Esophagus squamous epithelium (tissue), 5 donors: ENCODE measurements around the gene ZNF32. TPM values are rescaled to one million over a fixed set of nuclear protein-coding genes. Genes with fewer than 3 reads are reported as not detected.

Experiments
- DNase-seq: peaks from one replicate; lab custom pipeline; 2025; lab: John Stamatoyannopoulos, UW
- H3K27ac ChIP-seq, 4 donors: fragments of 200-600 bp; sonication (generic); one replicate each; pipeline ENCODE4 v1.5.1; 2016 to 2019; ENCODE audit warnings: mild to moderate bottlenecking in 1 of 4
- H3K27me3 ChIP-seq, 4 donors: fragments of 200-600 bp; sonication (generic); 1 replicate in 3 of 4; 2 replicates in 1 of 4; pipeline versions ENCODE4 v1.5.1 to v1.6.0; 2017 to 2021; ENCODE audit warnings: antibody characterized with exemption in 1 of 4
- H3K36me3 ChIP-seq, 3 donors: fragments of 200-600 bp; sonication (generic); one replicate each; pipeline ENCODE4 v1.5.1; 2016 to 2019
- H3K4me1 ChIP-seq, 3 donors: fragments of 200-600 bp; sonication (generic); one replicate each; pipeline ENCODE4 v1.5.1; 2017 to 2019
- H3K4me3 ChIP-seq, 4 donors: fragments of 200-600 bp; sonication (generic); 1 replicate in 3 of 4; 2 replicates in 1 of 4; pipeline ENCODE4 v1.5.1; 2016 to 2019; ENCODE audit warnings: mild to moderate bottlenecking in 2 of 4, moderate library complexity in 1 of 4
- H3K9me3 ChIP-seq, 3 donors: fragments of 200-600 bp; sonication (generic); one replicate each; pipeline ENCODE4 v1.5.1; 2016 to 2019
- CTCF ChIP-seq, 6 experiments: fragments of 450-650 bp in 4 of 6; fragments of 200-600 bp in 2 of 6; sonication (generic) in 2 of 6; IDR thresholded peaks; one replicate each; pipeline ENCODE4 v1.5.1; 2016 to 2019; ENCODE audit warnings: antibody characterized with exemption in 6 of 6, mild to moderate bottlenecking in 4 of 6, moderate library complexity in 4 of 6
- POLR2A ChIP-seq, 4 donors: fragments of 450-650 bp; IDR thresholded peaks; one replicate each; pipeline ENCODE4 v1.6.1; 2017; ENCODE audit warnings: antibody characterized with exemption in 4 of 4, mild to moderate bottlenecking in 4 of 4, moderate library complexity in 3 of 4
- WGBS, 2 donors: methylation state at CpG; one replicate each; pipeline ENCODE4 v1.1.5; 2018; 5-methylcytosine and 5-hydroxymethylcytosine counted together
- intact Hi-C: fragments of 100-400 bp; cut with DNase I; formaldehyde crosslinking; loops from one replicate; pipeline ENCODE4 v1.15.0; 2022
- total RNA-seq, 4 donors: library from RNA; depleted of rRNA; stranded (reverse); fragments of >200 nt; gene quantifications; one replicate each; pipeline ENCODE4 v1.1.0, GENCODE V29; 2016
- donor health status: DM: yes; HTN: yes; CAD: no.

The ZNF32 gene
- total RNA-seq, 4 donors from 2014 or later: 10.1 to 38.0 (median 19.3) TPM

GRCh38 chr10:43681721-43682120 lies 33.0 kb upstream of the ZNF32 start:
- Histone ChIP-seq H3K9me3 (no peaks in the 10 kb centered on the region), H3K4me3 (no peak overlapping the region), H3K27ac (no peak overlapping the region), H3K4me1 (peaks cover 0 to 27% (median 5%) of the 10 kb centered on the region in 3 donors), H3K27me3 (peaks cover 0 to 10% (median 0%) of the 10 kb centered on the region in 4 donors), H3K36me3 (no peaks in the 10 kb centered on the region)
- WGBS, 2 donors: 74 to 83% methylated on average over 5 to 6 of the region's 6 CpGs
- intact Hi-C loops: no loop called here
- DNase-seq: no peak
- TF ChIP-seq CTCF (IDR thresholded peaks at IDR 0.05): no peak

GRCh38 chr10:43681220-43681619 lies 32.5 kb upstream of the ZNF32 start:
- intact Hi-C loops: no loop called here

GRCh38 chr10:43680035-43680434 lies 31.4 kb upstream of the ZNF32 start:
- intact Hi-C loops: no loop called here
- 49 to 63% methylated on average over 3 to 4 of the region's 4 CpGs for WGBS, 2 donors
- Histone ChIP-seq H3K27me3 (peaks cover 0 to 10% (median 0%) of the 10 kb centered on the region in 4 donors), H3K4me3 (no peak overlapping the region), H3K4me1 (peaks cover 0 to 27% (median 5%) of the 10 kb centered on the region in 3 donors), H3K36me3 (no peaks in the 10 kb centered on the region), H3K27ac (peak overlapping the region in 1 of 4 donors; percentile 13), H3K9me3 (peaks cover 0 to 5% (median 0%) of the 10 kb centered on the region in 3 donors)
- no peak for TF ChIP-seq POLR2A (IDR thresholded peaks at IDR 0.05)
- TF ChIP-seq CTCF (IDR thresholded peaks at IDR 0.05): no peak
- DNase-seq: no peak

More at GRCh38 chr10:43681220-43681619, 32.5 kb upstream of the ZNF32 start:
- TF ChIP-seq CTCF (IDR thresholded peaks at IDR 0.05) (no peak), POLR2A (IDR thresholded peaks at IDR 0.05) (no peak)
- no peak overlapping the region for H3K4me3 ChIP-seq
- H3K9me3 ChIP-seq: no peaks in the 10 kb centered on the region
- peaks cover 0 to 10% (median 0%) of the 10 kb centered on the region in 4 donors for H3K27me3 ChIP-seq
- no peak overlapping the region for H3K27ac ChIP-seq
- no peak for DNase-seq
- H3K36me3 ChIP-seq: no peaks in the 10 kb centered on the region
- H3K4me1 ChIP-seq: peaks cover 0 to 27% (median 5%) of the 10 kb centered on the region in 3 donors
- 59 to 68% methylated on average over 6 to 7 of the region's 7 CpGs for WGBS, 2 donors

- no peaks in the 10 kb centered on the region for H3K36me3 ChIP-seq
- H3K27me3 ChIP-seq: peaks cover 0 to 10% (median 0%) of the 10 kb centered on the region in 4 donors
- H3K9me3 ChIP-seq: peaks cover 0 to 5% (median 0%) of the 10 kb centered on the region in 3 donors
- H3K4me3 ChIP-seq: no peak overlapping the region
- intact Hi-C loops: no loop called here
- H3K27ac ChIP-seq: peak overlapping the region in 1 of 4 donors; percentile 13
- 15 to 28% methylated on average over 4 to 7 of the region's 7 CpGs for WGBS, 2 donors
- no peak for DNase-seq
- no peak for TF ChIP-seq CTCF (IDR thresholded peaks at IDR 0.05)
- no peak for TF ChIP-seq POLR2A (IDR thresholded peaks at IDR 0.05)
- H3K4me1 ChIP-seq: peaks cover 0 to 27% (median 5%) of the 10 kb centered on the region in 3 donors
Observed at GRCh38 chr10:43679509-43679908, 30.8 kb upstream of the ZNF32 start.

GRCh38 chr10:43678654-43679053 lies 30.0 kb upstream of the ZNF32 start:
- peaks cover 0 to 10% (median 0%) of the 10 kb centered on the region in 4 donors for H3K27me3 ChIP-seq
- TF ChIP-seq POLR2A (IDR thresholded peaks at IDR 0.05): no peak
- DNase-seq: no peak
- peaks cover 0 to 27% (median 5%) of the 10 kb centered on the region in 3 donors for H3K4me1 ChIP-seq
- H3K36me3 ChIP-seq: no peaks in the 10 kb centered on the region
- intact Hi-C loops: no loop called here
- H3K27ac ChIP-seq: no peak overlapping the region
- WGBS, 2 donors: 83 to 84% methylated on average over 10 of the region's 10 CpGs
- no peak overlapping the region for H3K4me3 ChIP-seq
- H3K9me3 ChIP-seq: peaks cover 0 to 5% (median 0%) of the 10 kb centered on the region in 3 donors
